Measurements from ENCODE around the gene TMPRSS6. TPM values are rescaled to one million over a fixed set of nuclear protein-coding genes. Genes with fewer than 3 reads are reported as not detected.
A peak's percentile ranks its signal among the peaks of the same experiment; 100 is the strongest.

The TMPRSS6 gene
- total RNA-seq, 1 donor from 2014 or later = 0.53 TPM

- Histone ChIP-seq H3K27me3 (ENCODE audit: low read depth) (no peaks in the 10 kb centered on the region), H3K9me3 (no peaks in the 10 kb centered on the region), H3K4me3 (peak overlapping the region; percentile 94), H3K36me3 (peaks cover 8% of the 10 kb centered on the region), H3K4me1 (peaks cover 69% of the 10 kb centered on the region), H3K27ac (peak overlapping the region; percentile 91)
- DNase-seq (no peak), ATAC-seq (peak in 1 of 2 donors; percentile 7)
- no peak for TF ChIP-seq CTCF (IDR thresholded peaks at IDR 0.05)
- intact Hi-C loops (cut with DNase I) = no loop called here
Measured at GRCh38 chr22:37018086-37018814, 91.3 kb downstream of the TMPRSS6 start.

GRCh38 chr22:37017356-37017755 lies 92.2 kb downstream of the TMPRSS6 start:
- Histone ChIP-seq H3K27ac (no peak overlapping the region), H3K4me3 (no peak overlapping the region), H3K4me1 (peaks cover 63% of the 10 kb centered on the region), H3K36me3 (peaks cover 8% of the 10 kb centered on the region), H3K9me3 (no peaks in the 10 kb centered on the region), H3K27me3 (ENCODE audit: low read depth) (no peaks in the 10 kb centered on the region)
- TF ChIP-seq CTCF (IDR thresholded peaks at IDR 0.05) = no peak
- no peak for DNase-seq
- intact Hi-C loops (cut with DNase I) = no loop called here
- ATAC-seq = no peak

- no peak for TF ChIP-seq CTCF (IDR thresholded peaks at IDR 0.05)
- no peak for ATAC-seq
Measured at GRCh38 chr22:37016134-37016910, 93.2 kb downstream of the TMPRSS6 start.

GRCh38 chr22:37015587-37015878 lies 94.0 kb downstream of the TMPRSS6 start:
- Histone ChIP-seq H3K9me3 (no peaks in the 10 kb centered on the region), H3K27ac (no peak overlapping the region), H3K36me3 (peaks cover 9% of the 10 kb centered on the region), H3K27me3 (ENCODE audit: low read depth) (no peaks in the 10 kb centered on the region), H3K4me3 (no peak overlapping the region), H3K4me1 (peaks cover 52% of the 10 kb centered on the region)
- no peak for TF ChIP-seq CTCF (IDR thresholded peaks at IDR 0.05)
- DNase-seq (no peak), ATAC-seq (no peak)
- intact Hi-C loops (cut with DNase I) = no loop called here

More at GRCh38 chr22:37016134-37016910, 93.2 kb downstream of the TMPRSS6 start:
- Histone ChIP-seq H3K4me3 (no peak overlapping the region), H3K36me3 (peaks cover 8% of the 10 kb centered on the region), H3K9me3 (no peaks in the 10 kb centered on the region), H3K27me3 (ENCODE audit: low read depth) (no peaks in the 10 kb centered on the region), H3K4me1 (peaks cover 60% of the 10 kb centered on the region), H3K27ac (no peak overlapping the region)
- no peak for DNase-seq
- intact Hi-C loops (cut with DNase I) = no loop called here

Other genes with a start within 250 kb of the TMPRSS6 start
- gene NCF4, start 248.7 kb downstream of the TMPRSS6 start, total RNA-seq = 55.3 TPM
- gene CSF2RB, start 196.1 kb downstream of the TMPRSS6 start, total RNA-seq = 30.1 TPM
- 48.3 TPM for gene TST, start 90.3 kb downstream of the TMPRSS6 start, total RNA-seq
- 73.2 TPM for gene MPST, start 90.0 kb downstream of the TMPRSS6 start, total RNA-seq
- 24.2 TPM for gene KCTD17, start 58.0 kb downstream of the TMPRSS6 start, total RNA-seq
- gene IL2RB, start 40.2 kb upstream of the TMPRSS6 start, total RNA-seq = 10.2 TPM
- gene C1QTNF6, start 78.5 kb upstream of the TMPRSS6 start, total RNA-seq = 5.3 TPM
- not detected for gene SSTR3, start 102.8 kb upstream of the TMPRSS6 start, total RNA-seq
- gene RAC2, start 134.6 kb upstream of the TMPRSS6 start, total RNA-seq = 111 TPM
- gene CYTH4, start 172.8 kb upstream of the TMPRSS6 start, total RNA-seq = 45.4 TPM